ENCODE data around the gene TNFRSF21.
"Not testable (repeated sequence)": the region's sequence is repeated elsewhere in the genome, so short reads cannot be mapped to it uniquely, and the experiment has no call there.

The TNFRSF21 gene

DNA sequence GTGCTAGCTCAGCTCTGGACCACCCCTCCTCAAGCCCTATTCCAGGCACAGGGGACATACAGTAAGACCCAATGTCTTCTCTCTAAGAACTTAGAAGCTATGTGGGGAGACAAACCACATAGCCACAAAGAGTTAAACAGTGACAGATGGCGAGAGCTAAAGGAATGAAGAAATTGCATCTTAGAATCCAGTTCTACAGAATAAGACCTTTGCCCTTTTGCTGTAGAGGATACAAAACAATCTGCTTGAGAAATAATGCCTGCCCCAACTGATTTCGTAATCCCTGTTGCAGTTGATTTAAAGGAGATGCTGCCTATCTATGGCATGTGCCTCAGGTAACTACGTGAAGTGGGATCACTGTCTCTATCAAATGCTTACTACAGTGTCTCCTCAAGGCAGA lies 31.2 kb downstream of the TNFRSF21 start:
- DNase-seq: no peak

DNA sequence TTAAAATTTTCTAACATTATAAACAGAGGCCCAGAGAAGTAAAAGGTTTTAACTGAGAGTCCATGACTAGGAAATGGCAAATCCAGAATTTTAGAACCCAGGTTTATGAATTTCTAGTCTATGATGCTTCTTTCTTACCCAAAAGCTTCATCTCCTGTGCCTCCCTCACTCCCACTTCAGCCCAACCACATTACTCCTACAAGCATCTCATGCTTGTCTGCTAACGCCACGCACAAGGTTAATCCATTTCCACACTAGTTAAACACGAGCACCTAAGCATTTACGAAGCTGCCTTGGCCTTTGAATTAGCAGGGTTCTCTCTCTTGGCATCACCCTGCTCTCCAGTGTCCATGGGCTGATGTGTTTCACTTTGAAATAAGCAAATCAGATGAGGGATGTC lies 32.0 kb downstream of the TNFRSF21 start:
- DNase-seq: no peak

DNA sequence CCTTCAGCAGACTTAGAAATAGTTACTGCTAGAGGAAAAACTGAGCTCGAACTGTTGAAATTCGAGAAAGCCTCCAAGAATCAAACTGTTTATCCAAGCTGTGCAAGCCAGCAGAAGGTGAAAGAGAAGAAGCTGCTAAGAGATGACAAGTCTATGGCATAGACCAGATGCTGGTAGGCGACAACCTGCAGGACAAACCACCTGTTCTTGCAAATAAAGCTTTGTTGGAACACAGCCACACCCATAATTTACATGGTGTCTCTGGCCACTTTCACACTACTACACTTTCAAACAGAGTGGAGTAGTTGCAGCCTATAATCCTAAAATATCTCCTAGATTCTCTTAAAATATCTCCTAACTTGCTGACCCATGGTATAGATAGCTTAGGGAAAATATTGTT lies 33.3 kb downstream of the TNFRSF21 start:
- DNase-seq: no peak

DNA sequence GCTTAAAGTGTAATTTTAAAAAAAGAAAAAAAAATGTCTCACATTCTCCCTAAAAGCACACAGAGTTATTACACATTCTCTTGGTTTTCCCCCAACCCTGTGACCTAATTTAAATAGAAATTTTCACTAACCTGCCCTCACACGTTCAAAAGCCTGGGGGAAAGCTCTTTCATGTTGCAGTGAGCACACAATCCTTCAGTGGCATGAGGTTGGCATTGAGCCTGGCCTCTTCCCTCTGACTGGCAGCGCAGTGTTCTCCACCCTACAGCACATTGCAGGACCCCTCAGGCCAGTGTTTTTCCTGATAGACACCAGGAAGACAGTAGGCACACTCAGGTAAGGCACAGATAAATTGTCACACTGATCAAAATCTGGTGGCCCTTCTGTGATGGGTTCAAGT lies 34.1 kb downstream of the TNFRSF21 start:
- DNase-seq: no peak

DNA sequence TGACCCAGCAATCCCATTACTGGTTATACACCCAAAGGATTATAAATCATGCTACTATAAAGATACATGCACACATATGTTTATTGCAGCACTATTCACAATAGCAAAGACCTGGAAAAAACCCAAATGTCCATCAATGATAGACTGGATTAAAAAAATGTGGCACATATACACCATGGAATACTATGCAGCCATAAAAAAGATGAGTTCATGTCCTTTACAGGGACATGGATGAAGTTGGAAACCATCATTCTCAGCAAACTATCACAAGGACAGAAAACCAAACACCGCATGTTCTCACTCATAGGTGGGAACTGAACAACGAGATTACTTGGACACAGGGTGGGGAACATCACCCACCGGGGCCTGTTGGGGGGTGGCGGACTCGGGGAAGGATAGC lies 34.6 kb downstream of the TNFRSF21 start:
- not testable (repeated sequence) for DNase-seq

DNA sequence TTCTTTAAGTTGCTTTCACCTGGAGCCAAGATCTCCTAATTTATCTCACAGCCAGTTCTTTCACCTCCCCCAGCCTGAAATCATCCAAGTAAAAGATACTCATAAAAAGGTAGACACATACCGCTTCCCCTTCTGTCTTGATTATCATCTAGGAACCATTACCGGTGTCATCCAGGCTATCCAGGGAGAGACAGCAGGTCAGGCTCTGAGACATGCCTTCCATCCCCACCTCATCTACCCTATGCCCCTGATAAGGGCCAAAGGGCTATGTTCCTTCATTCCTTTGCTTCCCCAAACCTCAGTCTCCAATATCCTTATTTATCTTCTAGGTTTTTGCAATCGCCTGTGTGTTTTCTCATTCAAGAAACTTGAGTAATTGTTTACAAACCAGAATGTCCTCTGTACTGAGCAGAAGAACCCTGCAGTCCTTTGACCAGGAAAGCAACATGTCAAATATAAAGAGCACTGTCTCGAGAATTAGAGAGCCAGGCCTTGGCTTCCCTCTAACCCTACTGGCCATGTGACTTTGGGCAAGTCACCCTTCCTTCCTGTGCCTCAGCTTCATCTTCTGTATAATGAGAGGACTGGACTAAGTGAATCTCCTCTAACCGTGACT lies 41.0 kb downstream of the TNFRSF21 start:
- no peak for DNase-seq

DNA sequence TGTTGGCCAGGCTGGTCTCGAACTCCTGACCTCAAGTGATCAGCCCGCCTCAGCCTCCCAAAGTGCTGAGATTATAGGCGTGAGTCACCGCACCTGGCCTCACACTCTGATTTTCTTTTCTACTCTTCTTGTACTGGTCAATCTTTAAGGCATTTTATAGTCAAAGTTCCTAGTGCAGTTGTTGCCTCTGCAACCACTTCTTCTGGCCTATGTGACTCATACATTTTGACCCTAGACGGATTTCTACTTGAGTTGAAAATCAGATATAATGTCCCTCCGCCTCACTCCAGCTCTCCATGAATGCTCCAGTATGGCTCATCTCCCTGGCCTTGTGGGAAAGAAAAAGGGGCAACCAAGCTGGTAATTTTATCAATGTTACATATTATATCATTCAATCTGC lies 42.4 kb downstream of the TNFRSF21 start:
- DNase-seq: no peak

DNA sequence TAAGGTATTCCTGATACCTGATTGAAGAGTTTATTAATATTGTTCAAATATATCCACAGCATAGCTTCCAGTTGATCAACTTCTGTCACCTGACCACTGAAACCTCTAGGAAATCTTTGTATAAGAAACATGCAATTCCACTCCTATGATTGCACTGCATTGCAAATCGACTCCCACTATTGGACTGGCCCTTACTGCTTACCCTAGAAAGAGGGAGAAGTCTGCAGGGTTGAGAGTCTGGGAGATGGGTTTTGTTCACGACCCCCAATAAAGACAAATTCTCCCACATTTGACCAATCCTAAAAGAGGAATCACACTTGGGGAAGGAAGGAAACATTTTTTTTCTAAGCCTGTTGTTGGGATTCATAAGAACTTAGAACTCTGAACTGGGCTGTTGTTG lies 43.7 kb downstream of the TNFRSF21 start:
- DNase-seq: no peak

DNA sequence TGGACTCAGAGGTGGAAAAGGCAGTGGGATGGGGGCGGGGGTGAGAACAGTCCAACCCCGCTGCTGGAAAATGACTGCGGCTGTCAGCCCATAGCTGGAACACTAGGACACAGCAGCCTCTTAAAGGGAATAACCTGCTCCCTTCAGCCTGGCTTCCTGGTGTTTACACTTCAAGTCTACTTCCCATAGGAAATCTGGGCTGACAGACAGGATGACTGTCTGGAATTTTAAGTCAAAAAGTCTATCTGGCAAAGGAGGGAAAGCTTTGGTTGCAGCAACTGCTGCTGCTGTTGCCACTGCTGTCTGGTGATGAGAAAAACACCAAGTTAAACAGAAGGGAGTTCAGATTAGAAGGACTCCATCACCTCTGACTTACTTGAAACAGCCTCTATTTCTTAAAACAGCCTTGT lies 44.9 kb downstream of the TNFRSF21 start:
- no peak for DNase-seq

DNA sequence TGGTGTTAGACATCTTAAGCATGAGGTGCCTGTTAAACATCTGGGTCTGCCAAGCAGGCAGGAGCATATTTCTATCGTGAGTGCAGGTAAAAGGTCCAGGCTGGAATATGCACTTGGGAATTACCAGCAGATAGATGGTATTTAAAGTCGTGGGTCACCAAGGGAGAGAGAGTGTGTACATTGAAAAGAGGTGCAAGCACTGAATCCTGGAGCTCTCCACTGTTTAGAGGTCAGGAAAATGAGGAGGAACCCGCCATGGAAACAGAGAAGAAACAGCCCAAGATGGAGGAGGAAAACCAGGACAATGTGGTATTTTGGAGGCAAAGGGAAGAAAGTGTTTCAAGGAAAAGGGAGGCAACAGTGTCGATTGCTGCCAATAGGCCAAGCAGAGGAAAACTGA lies 46.4 kb downstream of the TNFRSF21 start:
- no peak for DNase-seq

DNA sequence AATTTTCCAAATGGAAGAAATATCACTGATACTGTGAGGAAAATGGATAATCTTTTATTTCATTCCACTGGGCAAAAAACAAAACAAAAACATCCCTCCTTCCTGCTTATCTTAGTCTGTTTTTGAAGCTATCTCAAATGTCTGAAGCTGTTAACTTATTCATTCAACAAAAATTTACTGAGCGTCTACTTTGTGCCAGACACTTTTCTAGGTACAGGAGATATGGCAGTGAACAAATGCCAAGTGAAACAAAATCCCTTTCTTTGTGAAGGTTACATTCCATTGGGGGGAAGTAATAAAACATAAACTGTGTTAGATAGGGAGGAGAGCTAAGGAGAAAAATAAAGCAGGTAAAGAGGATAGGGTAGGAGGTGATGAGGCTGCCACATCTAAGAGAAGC lies 47.5 kb downstream of the TNFRSF21 start:
- no peak for DNase-seq

DNA sequence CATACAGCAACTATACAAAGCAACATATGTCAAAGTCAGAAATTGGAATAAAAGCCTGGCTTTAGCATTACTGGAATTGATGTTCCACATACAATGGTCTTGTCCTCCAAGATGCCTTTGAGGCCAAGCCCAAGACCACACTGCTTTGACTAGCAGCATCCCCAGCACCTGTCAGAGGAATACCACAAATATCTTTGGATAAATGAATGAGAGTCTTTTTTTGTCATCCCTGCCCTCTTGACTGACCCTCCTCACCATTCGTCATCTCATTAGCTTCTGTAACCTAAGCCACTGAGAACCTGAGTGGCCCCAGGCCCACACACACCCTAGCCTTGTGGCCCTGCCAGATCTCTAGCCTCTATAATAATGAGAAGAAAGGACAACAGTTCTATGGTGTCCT lies 48.5 kb downstream of the TNFRSF21 start:
- DNase-seq: no peak

DNA sequence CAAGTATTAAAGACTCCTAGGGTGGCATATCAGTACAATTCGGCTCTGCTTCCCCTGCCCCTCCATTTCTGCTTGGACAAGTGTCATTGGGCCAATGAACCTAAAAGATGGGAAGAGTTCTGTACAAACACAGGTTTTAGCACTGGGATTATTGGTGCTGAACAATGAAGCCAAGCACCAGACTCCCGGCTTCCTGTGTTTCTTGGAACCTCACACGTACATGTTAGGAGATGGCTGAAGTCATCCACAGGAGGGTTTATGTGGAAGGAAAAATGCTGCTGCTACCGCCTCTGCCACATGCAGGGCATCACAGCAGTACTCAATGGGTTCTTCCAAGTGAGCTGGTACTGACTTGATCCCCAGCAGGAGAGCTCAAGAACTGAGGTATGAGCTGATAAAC lies 49.7 kb downstream of the TNFRSF21 start:
- DNase-seq: no peak

DNA sequence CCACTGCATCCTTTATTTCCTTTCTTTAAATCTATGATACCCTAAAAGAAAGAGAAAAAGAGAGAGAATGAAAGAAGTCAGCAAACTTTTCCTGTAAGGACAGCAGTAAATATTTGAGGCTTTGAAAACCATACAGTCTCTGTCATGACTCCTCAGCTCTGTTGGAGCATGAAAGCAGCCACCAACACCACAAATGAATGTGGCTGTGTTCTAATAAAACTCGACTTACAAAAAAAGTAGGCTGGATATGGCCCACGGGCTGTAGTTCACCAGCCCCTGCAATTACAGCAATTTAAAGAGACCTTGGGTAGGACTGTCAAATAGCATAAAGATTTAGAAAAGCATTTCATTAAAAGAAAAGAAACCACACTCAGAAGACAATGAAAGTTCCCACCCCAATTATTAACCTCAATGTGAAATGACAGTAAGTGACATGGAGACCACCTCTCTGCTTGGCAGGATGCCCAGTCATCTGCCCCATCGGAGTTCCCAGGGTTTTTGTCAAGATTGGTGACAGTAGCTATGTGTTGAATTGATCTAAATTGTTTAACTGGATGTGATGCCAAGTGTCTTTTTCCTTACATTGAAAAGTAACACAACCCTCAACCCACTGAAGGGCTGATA lies 50.9 kb downstream of the TNFRSF21 start:
- DNase-seq: no peak

DNA sequence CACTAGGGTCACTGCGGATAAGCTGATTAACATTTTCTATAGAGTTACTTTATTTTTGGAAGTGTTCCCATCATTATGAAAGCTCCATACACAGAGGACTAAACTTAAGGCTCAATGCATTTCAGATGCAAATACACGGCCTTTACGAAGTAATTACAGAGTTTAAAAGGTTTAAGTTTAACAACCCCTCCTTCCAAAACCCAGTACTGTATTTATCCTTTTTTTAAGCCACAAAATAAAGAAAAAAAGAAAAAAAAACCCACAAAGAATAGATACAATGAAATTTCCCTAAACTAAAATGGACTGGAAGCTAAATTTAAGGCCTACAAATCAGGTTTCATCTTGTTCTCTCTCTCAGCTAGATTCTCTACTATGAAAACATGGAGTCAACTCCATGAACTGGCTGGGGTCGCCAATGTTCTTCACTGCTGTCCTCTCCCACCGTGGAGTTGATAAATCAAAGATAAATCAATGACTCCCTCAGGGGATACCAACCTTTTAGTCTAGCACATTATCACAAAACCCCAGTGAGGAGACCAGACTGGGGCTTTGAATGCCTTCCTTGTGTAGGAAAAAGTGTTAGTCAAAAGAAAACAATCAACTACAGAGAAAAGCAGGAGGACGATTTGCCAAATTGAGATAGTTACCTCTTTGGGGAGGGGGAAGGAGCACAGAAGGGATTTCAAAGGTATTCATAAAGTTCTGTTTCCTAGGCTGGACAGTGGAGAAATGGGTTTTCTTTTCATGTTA lies 52.5 kb downstream of the TNFRSF21 start:
- no peak for DNase-seq

DNA sequence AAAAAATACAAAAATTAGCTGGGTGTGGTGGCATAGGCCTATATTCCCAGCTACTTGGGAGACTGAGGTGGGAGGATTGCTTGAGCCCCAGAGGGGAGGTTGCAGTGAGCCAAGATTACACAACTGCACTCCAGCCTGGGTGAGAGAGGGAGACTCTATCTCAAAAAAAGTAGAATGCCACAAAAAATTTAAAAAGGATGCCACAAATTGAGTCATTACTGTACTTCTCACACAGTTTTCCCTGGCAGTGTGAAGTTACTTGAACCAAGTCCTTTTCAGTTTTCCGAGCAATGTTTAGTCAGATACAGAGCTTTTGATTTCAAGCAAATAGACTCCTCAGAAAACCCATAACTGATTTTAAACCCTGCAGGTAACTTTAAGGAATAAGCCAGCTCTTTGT lies 53.3 kb downstream of the TNFRSF21 start:
- no peak for DNase-seq

DNA sequence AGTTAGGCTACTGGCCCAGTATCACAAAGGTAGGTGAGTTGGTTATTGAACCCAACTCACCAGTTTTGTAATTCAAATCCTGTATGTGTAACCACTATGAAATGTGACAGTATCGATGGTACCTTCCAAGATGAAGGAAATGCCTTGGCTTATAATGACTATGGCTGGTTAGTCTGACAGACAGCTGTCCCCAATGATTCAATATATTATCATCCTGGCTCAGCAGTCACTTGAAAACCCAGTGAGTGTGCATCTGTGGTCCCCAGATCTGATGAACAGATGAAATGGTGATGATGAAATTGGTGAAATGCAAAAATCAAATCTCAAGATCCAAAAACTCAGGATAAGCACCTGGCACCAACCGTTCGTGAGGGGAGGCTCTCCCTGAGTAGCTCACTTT lies 54.8 kb downstream of the TNFRSF21 start:
- no peak for DNase-seq

DNA sequence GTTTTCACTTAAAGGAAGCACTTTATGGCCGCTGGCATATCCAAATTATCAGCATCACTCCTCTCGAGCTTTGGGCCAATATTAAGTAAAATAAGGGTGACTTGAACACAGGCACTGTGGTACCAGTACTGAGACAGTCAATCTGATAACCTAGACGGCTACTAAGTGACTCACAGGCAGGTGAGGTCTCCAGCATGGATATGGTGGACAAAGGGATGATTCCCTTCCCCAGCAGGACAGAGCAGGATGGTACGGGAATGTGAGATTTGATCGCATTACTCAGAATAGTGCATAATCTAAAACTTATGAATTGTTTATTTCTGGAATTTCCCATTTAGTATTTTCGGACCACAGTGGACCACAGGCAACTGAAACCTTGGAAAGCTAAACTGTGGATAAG lies 55.7 kb downstream of the TNFRSF21 start:
- DNase-seq: no peak

DNA sequence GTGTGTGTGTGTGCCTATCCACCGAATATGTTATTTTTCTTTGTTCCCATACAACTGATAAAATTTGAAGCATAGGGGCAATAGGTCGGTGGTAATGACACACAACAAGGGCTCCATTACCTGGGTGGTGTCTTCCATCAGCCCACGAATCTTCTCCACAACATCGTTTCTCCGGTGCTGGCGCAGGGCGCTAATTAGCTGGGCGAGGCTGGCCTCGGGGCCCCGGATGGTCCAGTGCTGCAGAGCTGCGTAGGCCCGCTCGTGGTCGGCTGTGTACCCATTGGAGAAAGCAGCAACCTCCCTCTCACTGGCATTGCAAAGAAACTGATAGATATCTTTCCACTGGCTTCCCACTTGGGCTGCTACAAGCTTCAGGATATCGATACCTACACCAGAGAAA lies 56.6 kb downstream of the TNFRSF21 start:
- DNase-seq: no peak

DNA sequence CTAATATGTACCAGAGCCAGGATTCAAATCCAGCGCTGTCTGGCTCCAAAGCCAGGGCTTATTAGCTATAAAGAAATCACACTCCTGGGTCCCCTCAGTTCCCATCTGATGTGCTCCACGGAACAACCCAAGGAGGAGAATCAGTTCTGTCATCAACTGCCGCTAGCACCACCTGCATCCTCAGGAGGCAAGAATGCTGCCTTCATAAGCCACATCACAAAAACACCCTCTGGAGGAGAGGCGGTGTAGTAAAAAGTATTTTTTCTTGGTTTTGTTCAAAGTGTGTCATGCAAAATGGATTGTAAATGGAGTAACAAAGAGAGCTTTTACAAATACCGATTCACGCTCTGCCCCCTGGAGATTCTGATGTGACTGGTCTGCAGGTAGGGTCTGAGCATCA lies 57.1 kb downstream of the TNFRSF21 start:
- DNase-seq: no peak

DNA sequence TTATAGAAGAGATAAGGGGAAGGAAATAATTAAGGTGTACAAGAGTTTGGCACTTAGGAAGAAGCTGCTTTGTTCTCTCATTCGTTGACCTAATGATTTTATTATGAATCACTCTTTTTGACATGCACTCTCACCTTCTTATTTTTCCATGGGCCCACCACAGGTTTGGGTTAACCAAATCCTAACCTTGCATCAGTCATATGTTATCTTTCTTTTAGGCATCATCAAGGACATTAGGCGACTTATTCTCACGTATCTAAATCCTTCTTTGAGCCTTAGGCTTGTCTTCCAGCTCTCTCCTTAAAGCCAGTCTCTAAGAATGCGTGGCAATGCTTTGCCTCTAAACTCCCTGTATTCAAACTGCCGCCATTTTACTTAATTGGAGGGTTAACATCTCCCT lies 58.3 kb downstream of the TNFRSF21 start:
- no peak for DNase-seq

DNA sequence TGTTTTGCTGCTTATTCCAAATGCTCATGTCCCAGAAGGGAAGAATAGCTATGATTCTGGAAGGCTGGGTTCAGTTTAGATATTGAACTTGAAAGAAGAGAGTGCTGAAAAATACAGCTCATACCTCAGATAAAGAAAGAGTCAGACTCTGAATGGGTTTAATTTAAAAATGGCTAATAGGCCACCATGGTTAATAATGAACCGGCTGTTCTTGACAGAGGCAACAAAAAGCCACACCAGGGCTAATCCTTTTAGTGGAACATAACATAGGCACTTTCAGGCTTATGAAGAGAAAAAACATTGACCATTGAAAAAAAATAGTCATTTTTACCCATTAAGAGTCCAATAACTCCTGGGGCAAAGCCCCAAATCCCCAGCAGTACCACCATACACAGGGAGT lies 59.4 kb downstream of the TNFRSF21 start:
- no peak for DNase-seq

DNA sequence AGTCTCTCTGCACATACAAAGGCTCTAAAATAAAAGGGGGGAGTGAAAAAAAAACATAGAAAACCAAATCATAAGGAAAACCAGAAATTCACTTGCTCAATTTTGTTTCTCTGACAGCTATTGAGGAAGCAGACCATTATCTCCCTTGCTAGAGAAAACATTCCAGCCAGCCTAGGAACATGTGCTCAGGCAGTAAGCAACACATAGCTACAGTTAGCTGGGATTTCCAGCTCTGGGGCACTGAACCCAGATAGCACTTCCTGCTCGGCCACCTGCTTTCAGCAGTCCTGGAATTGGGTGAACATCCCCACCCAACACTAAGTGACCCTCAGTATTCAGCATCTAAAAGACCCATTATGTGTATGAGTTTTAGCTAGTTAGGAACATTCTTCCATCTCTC lies 61.3 kb downstream of the TNFRSF21 start:
- DNase-seq: no peak

DNA sequence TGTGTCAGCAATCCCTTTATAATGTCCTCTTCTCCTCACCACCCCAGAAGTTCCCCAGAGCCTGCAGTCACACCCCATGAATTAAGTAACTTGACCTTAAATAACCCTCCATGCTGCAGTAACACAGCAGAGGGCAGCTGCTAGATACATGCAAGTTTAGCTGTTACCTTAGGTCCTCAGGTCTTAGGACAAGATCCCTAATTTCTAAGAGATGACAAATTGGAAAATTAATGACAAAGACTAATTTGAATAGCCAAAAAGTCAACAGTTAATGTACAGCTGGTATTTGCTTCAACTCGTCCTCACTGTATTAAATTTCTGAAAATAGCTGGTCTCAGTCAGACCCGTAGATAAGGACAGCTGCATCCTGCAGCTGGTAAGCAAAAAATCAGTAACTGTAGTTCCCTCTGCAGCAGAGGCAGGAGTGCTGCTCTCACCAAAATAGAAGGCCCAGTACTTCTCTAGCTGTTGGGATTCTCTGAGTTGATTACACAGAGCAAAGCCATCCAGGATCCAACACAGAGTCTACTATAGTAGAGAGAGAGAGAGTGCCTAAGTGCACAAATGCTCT lies 62.4 kb downstream of the TNFRSF21 start:
- no peak for DNase-seq
